ENCODE results near the gene CEP350.

DNA sequence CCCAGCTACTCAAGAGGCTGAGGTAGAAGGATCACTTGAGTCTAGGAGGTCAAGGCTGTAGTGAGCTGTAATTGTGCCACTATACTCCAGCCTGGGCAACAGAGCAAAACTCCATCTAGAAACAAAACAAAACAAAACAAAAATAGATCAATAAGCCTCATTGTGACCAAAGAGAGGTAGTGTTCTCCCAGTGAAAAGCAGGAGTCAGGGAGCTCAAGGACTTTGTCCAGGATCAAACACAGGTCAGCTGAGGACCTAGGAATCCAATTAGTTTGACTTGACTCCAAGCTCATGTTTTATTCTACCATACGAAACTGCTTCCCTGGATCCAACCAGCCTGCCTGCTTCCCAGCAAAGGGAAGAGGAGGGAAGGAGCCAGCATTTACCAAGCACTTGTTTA is 178.6 kb downstream of the CEP350 start:
- TF ChIP-seq REST (IDR thresholded peaks at IDR 0.05; ENCODE audit: low read depth, low read length) (no peak), EP300 (IDR thresholded peaks at IDR 0.05; ENCODE audit: borderline replicate concordance in 1 of 2, low read depth in 1 of 2, low read length in 1 of 2) (no peak), POLR2AphosphoS5 (IDR thresholded peaks at IDR 0.05; ENCODE audit: low read depth, low read length) (no peak), ELF1 (IDR thresholded peaks at IDR 0.05) (no peak), YY1 (IDR thresholded peaks at IDR 0.05; ENCODE audit: low read depth) (no peak), TAF1 (IDR thresholded peaks at IDR 0.05; ENCODE audit: borderline replicate concordance, low read depth, low read length) (no peak), EZH2phosphoT487 (IDR thresholded peaks at IDR 0.05; ENCODE audit: borderline replicate concordance, low read depth) (no peak), RXRA (IDR thresholded peaks at IDR 0.05; ENCODE audit: borderline replicate concordance, low read depth) (no peak), RAD21 (IDR thresholded peaks at IDR 0.05; ENCODE audit: low read length) (no peak)
- TF ChIP-seq, protein P1, sequence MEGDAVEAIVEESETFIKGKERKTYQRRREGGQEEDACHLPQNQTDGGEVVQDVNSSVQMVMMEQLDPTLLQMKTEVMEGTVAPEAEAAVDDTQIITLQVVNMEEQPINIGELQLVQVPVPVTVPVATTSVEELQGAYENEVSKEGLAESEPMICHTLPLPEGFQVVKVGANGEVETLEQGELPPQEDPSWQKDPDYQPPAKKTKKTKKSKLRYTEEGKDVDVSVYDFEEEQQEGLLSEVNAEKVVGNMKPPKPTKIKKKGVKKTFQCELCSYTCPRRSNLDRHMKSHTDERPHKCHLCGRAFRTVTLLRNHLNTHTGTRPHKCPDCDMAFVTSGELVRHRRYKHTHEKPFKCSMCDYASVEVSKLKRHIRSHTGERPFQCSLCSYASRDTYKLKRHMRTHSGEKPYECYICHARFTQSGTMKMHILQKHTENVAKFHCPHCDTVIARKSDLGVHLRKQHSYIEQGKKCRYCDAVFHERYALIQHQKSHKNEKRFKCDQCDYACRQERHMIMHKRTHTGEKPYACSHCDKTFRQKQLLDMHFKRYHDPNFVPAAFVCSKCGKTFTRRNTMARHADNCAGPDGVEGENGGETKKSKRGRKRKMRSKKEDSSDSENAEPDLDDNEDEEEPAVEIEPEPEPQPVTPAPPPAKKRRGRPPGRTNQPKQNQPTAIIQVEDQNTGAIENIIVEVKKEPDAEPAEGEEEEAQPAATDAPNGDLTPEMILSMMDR (IDR thresholded peaks at IDR 0.05): no peak
- TF ChIP-seq, protein P2, sequence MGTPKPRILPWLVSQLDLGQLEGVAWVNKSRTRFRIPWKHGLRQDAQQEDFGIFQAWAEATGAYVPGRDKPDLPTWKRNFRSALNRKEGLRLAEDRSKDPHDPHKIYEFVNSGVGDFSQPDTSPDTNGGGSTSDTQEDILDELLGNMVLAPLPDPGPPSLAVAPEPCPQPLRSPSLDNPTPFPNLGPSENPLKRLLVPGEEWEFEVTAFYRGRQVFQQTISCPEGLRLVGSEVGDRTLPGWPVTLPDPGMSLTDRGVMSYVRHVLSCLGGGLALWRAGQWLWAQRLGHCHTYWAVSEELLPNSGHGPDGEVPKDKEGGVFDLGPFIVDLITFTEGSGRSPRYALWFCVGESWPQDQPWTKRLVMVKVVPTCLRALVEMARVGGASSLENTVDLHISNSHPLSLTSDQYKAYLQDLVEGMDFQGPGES (IDR thresholded peaks at IDR 0.05; ENCODE audit: low read depth, low read length): no peak

Data from SK-N-SH (cell line).